GM19324 (cell line): ENCODE results near the gene CERCAM.
"Not testable (repeated sequence)": the region's sequence is repeated elsewhere in the genome, so short reads cannot be mapped to it uniquely, and the experiment has no call there.

ENCODE experiments used
- ATAC-seq: cut with Tn5 transposase; IDR thresholded peaks from one replicate; pipeline ENCODE4 v1.9.1; 2021; ENCODE audit warnings: mild to moderate bottlenecking, moderate library complexity; ENCODE audit not compliant: unreplicated experiment, low FRiP score

The CERCAM gene

GRCh38 chr9:128393145-128393775, 27.4 kb upstream of the CERCAM start:
- ATAC-seq, result no peak

- ATAC-seq, result no peak
These were observed 26.7 kb upstream of the CERCAM start for GRCh38 chr9:128393970-128394369.

GRCh38 chr9:128394379-128395168, 26.1 kb upstream of the CERCAM start:
- no peak for ATAC-seq

- no peak for ATAC-seq
These were observed 23.6 kb upstream of the CERCAM start for GRCh38 chr9:128396970-128397613.

- ATAC-seq, result no peak
These were observed 22.8 kb upstream of the CERCAM start for GRCh38 chr9:128397831-128398230.

- ATAC-seq, result no peak
These were observed 20.8 kb upstream of the CERCAM start for GRCh38 chr9:128399861-128400260.

- ATAC-seq, result no peak
These were observed 16.1 kb upstream of the CERCAM start for GRCh38 chr9:128404560-128404959.

- no peak for ATAC-seq
These were observed 15.4 kb upstream of the CERCAM start for GRCh38 chr9:128405077-128405779.

GRCh38 chr9:128405780-128406171, 14.9 kb upstream of the CERCAM start:
- no peak for ATAC-seq

- ATAC-seq, result no peak
These were observed 13.7 kb upstream of the CERCAM start for GRCh38 chr9:128406848-128407391.

- no peak for ATAC-seq
These were observed 11.7 kb upstream of the CERCAM start for GRCh38 chr9:128408963-128409431.

- no peak for ATAC-seq
These were observed 11.2 kb upstream of the CERCAM start for GRCh38 chr9:128409450-128409849.

GRCh38 chr9:128409978-128410377, 10.7 kb upstream of the CERCAM start:
- no peak for ATAC-seq

GRCh38 chr9:128411364-128412119, 9.1 kb upstream of the CERCAM start:
- ATAC-seq, result no peak

GRCh38 chr9:128412120-128412790, 8.4 kb upstream of the CERCAM start:
- ATAC-seq, result no peak

GRCh38 chr9:128413728-128414127, 6.9 kb upstream of the CERCAM start:
- ATAC-seq, result not testable (repeated sequence)

GRCh38 chr9:128414461-128414860, 6.2 kb upstream of the CERCAM start:
- no peak for ATAC-seq

GRCh38 chr9:128415281-128415680, 5.4 kb upstream of the CERCAM start:
- no peak for ATAC-seq

GRCh38 chr9:128416014-128416413, 4.6 kb upstream of the CERCAM start:
- no peak for ATAC-seq
